Measurements from ENCODE around the gene NKD1.

GRCh38 chr16:50613964-50614474, 65.8 kb downstream of the NKD1 start:
- TF ChIP-seq CTCF (conservative IDR thresholded peaks at IDR 0.05; ENCODE audit: low read length) (no peak), EZH2phosphoT487 (IDR thresholded peaks at IDR 0.05; ENCODE audit: borderline replicate concordance) (no peak)

All from Loucy (cell line).